Type B pancreatic cell (in vitro differentiated cells): ENCODE results near the gene FAM3D. TPM values are rescaled to one million over a fixed set of nuclear protein-coding genes. Genes with fewer than 3 reads are reported as not detected.
"Not testable (repeated sequence)": the region's sequence is repeated elsewhere in the genome, so short reads cannot be mapped to it uniquely, and the experiment has no call there.

ENCODE experiments used
- DNase-seq: peaks from one replicate; pipeline ENCODE4 v3.0.0; 2021; ENCODE audit warnings: mixed read lengths; ENCODE audit not compliant: unreplicated experiment; ENCODE audit errors: extremely low spot score
- H3K27ac Mint-ChIP-seq: 2 replicates; pipeline ENCODE4 v1.8.0; 2021; ENCODE audit warnings: mild to moderate bottlenecking, mixed read lengths
- H3K27me3 Mint-ChIP-seq: 2 replicates; pipeline ENCODE4 v1.8.0; 2021; ENCODE audit warnings: mixed read lengths
- H3K36me3 Mint-ChIP-seq: 2 replicates; pipeline ENCODE4 v1.8.0; 2021; ENCODE audit warnings: mixed read lengths
- H3K4me1 Mint-ChIP-seq: one replicate; pipeline ENCODE4 v1.8.0; 2021; ENCODE audit warnings: mixed read lengths; ENCODE audit not compliant: unreplicated experiment
- H3K4me3 Mint-ChIP-seq: 2 replicates; pipeline ENCODE4 v1.8.0; 2021; ENCODE audit warnings: mild to moderate bottlenecking, mixed read lengths
- H3K9me3 Mint-ChIP-seq: 2 replicates; pipeline ENCODE4 v1.8.0; 2021; ENCODE audit warnings: mixed read lengths
- total RNA-seq: library from RNA; stranded (reverse); gene quantifications from 2 replicates; pipeline ENCODE4 v1.2.1, GENCODE V29; 2021; ENCODE audit warnings: low replicate concordance
- TF ChIP-seq, protein P1 (sequence below): fragments of 200-600 bp; sonication (generic); conservative IDR thresholded peaks from 2 replicates; pipeline ENCODE4 v1.5.0; 2021; ENCODE audit warnings: antibody characterized with exemption, mild to moderate bottlenecking

FAM3D gene
- total RNA-seq, 1 donor from 2014 or later = 7.6 TPM

- H3K27ac Mint-ChIP-seq = no peak overlapping the region
- H3K27me3 Mint-ChIP-seq = peaks cover 4% of the 10 kb centered on the region
- H3K9me3 Mint-ChIP-seq = peaks cover 10% of the 10 kb centered on the region
- no peak for DNase-seq
- H3K36me3 Mint-ChIP-seq = no peaks in the 10 kb centered on the region
- TF ChIP-seq, protein P1, sequence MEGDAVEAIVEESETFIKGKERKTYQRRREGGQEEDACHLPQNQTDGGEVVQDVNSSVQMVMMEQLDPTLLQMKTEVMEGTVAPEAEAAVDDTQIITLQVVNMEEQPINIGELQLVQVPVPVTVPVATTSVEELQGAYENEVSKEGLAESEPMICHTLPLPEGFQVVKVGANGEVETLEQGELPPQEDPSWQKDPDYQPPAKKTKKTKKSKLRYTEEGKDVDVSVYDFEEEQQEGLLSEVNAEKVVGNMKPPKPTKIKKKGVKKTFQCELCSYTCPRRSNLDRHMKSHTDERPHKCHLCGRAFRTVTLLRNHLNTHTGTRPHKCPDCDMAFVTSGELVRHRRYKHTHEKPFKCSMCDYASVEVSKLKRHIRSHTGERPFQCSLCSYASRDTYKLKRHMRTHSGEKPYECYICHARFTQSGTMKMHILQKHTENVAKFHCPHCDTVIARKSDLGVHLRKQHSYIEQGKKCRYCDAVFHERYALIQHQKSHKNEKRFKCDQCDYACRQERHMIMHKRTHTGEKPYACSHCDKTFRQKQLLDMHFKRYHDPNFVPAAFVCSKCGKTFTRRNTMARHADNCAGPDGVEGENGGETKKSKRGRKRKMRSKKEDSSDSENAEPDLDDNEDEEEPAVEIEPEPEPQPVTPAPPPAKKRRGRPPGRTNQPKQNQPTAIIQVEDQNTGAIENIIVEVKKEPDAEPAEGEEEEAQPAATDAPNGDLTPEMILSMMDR = no peak
- no peaks in the 10 kb centered on the region for H3K4me1 Mint-ChIP-seq
- no peak overlapping the region for H3K4me3 Mint-ChIP-seq
These were observed 29.5 kb upstream of the FAM3D start for GRCh38 chr3:58696093-58696492.

GRCh38 chr3:58695284-58695683, 28.7 kb upstream of the FAM3D start:
- not testable (repeated sequence) for H3K27me3 Mint-ChIP-seq, H3K9me3 Mint-ChIP-seq, H3K4me1 Mint-ChIP-seq, H3K27ac Mint-ChIP-seq, H3K4me3 Mint-ChIP-seq, H3K36me3 Mint-ChIP-seq, DNase-seq

- H3K4me3 Mint-ChIP-seq = no peak overlapping the region
- no peak for DNase-seq
- TF ChIP-seq, protein P1 = no peak
- no peak overlapping the region for H3K27ac Mint-ChIP-seq
- peaks cover 7% of the 10 kb centered on the region for H3K27me3 Mint-ChIP-seq
- peaks cover 13% of the 10 kb centered on the region for H3K9me3 Mint-ChIP-seq
- H3K36me3 Mint-ChIP-seq = no peaks in the 10 kb centered on the region
- H3K4me1 Mint-ChIP-seq = no peaks in the 10 kb centered on the region
These were observed 27.6 kb upstream of the FAM3D start for GRCh38 chr3:58693940-58694850.

- no peak overlapping the region for H3K4me3 Mint-ChIP-seq
- no peaks in the 10 kb centered on the region for H3K4me1 Mint-ChIP-seq
- no peak overlapping the region for H3K27ac Mint-ChIP-seq
- H3K27me3 Mint-ChIP-seq = peaks cover 7% of the 10 kb centered on the region
- no peaks in the 10 kb centered on the region for H3K36me3 Mint-ChIP-seq
- DNase-seq = no peak
- H3K9me3 Mint-ChIP-seq = peaks cover 15% of the 10 kb centered on the region
- TF ChIP-seq, protein P1 = no peak
These were observed 25.9 kb upstream of the FAM3D start for GRCh38 chr3:58692484-58692883.

DNA sequence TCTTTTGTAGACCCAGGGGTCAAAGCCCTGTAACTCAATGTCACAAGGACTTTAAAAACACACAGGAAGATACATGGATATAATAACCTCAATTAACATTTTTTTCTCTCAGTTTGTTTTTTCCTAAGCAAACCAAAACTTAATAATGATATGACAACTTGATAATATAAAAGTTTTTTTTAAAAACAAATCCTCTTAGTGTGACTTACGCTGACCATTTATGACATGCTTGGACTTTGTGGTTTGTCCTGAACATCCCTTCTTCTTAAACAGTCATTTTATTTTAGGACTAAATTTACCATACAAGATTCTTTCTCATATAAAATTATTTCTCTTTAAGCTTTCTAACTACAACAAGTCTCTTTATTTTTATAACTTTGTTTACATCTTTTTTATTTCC, 25.4 kb upstream of the FAM3D start:
- Mint-ChIP-seq H3K9me3 (peaks cover 15% of the 10 kb centered on the region), H3K27me3 (peaks cover 7% of the 10 kb centered on the region), H3K36me3 (no peaks in the 10 kb centered on the region), H3K27ac (no peak overlapping the region), H3K4me1 (no peaks in the 10 kb centered on the region), H3K4me3 (no peak overlapping the region)
- TF ChIP-seq, protein P1 = no peak
- no peak for DNase-seq

- no peak for DNase-seq
- peaks cover 4% of the 10 kb centered on the region for H3K27me3 Mint-ChIP-seq
- H3K9me3 Mint-ChIP-seq = peaks cover 15% of the 10 kb centered on the region
- TF ChIP-seq, protein P1 = no peak
- H3K36me3 Mint-ChIP-seq = no peaks in the 10 kb centered on the region
- H3K27ac Mint-ChIP-seq = no peak overlapping the region
- H3K4me1 Mint-ChIP-seq = no peaks in the 10 kb centered on the region
- no peak overlapping the region for H3K4me3 Mint-ChIP-seq
These were observed 23.9 kb upstream of the FAM3D start for GRCh38 chr3:58690490-58690889.
